Stimulated activated CD4-positive, alpha-beta T cell treated with anti-CD3 and anti-CD28 coated beads, Interleukin-2, amount 100 ng/mL, for 24 hours (primary cell): ENCODE measurements around the gene GMDS.

Experiments used
- DNase-seq, 2 donors: peaks; one replicate each; pipeline ENCODE4 v3.0.0-alpha.2; 2020

GMDS gene

GRCh38 chr6:2245103-2245876 lies at the start of gene GMDS:
GMDS (minus strand) TSS chr6:2245605.
- peak; percentile 81 to 84 for DNase-seq

DNA sequence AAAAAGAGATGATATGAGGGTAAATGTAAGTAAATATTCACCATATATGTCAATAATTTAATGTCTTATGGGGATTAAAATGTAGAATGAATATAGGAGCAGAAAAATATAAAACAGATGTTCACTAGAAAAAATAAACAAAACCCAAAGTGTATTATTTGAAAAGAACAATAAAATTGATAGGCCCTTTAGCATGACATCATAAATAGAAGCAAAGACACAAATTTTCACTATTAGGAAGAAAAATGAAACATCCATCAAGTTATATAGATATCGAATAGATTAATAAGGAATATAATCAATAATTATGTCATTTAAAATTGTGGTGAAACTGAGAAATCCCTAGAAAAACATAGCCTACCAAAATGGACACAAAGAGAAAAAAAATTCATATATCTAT lies 40.1 kb upstream of the GMDS start:
- no peak for DNase-seq

DNA sequence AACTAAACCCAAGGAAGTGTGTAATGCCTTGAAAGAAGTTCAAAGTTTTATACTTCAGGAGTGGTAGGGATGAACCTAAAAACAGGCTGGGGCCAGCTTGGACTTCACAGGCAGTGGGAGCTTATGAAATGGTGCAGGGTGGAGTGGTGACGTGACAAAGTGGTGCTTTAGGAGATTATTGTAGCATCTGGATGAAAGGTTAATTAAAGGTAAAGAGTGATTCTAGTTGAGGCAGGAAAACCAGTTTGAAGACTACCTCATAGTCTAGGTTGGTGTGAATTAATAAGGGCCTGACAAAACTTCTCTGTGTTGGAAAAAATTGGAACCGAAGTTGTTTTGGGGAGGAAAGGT lies 30.5 kb upstream of the GMDS start:
- DNase-seq = no peak

GRCh38 chr6:2274981-2275891 lies 29.8 kb upstream of the GMDS start:
- no peak for DNase-seq

DNA sequence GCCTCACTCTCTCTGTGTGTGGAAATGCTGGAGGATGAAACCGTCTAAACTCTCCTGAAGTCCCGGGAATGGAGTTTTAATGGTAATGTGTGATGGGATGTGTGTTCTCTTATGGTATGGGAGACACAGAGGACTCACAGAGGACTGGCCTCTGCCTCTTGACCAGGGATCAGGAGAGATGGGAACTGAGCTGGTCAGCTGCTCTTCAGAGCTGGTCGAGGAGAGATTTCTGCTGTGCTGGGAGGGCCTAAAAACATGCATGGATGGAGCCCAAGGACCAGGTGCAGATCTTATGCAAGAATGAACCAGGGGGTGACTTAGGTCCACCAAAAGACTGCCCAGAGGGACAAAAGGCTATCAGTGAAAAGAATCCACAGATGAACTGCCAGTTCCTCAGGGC lies 27.3 kb upstream of the GMDS start:
- DNase-seq = no peak

- no peak for DNase-seq
Observed at GRCh38 chr6:2270054-2270453, 24.6 kb upstream of the GMDS start.

DNA sequence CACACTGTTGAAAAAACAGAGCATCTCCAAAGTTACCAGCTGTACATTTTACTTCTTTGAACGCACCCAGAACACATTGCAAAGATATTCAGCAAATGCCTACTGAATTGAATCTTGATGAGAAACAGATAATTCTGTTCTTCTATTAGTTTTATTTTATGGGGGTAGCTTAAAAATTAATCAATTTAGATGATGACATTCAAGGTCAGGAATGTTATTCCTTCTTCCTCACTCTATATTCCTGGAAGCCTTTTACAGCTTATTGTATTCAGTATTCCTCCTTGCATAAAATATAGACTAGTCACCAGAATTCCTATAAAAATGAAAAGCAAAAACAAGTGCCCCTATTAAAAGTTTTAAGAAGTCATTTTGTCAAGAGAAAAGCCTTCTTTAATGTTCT lies 21.4 kb upstream of the GMDS start:
- no peak for DNase-seq

- no peak for DNase-seq
Observed at GRCh38 chr6:2266031-2266795, 20.8 kb upstream of the GMDS start.

DNA sequence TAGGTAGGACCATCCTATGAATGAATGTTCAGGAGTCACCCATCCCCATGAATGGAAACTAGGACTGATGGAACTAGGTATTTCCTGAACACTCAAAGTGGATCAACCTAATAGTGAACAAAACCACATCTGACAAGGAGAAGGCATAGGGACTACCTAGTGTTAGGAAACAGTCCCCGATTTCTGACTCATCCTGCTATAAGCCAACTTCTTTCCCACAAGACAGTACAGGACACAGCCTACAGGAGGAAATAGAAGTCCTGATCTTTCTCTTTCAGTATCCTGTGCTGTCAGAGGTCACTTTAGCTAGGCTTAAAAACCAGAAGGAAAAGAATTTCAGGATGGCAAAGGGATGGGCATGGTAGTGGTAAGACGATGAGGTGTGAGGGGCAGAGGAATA lies 19.5 kb upstream of the GMDS start:
- DNase-seq = no peak

GRCh38 chr6:2263896-2264295 lies 18.5 kb upstream of the GMDS start:
- DNase-seq = no peak

DNA sequence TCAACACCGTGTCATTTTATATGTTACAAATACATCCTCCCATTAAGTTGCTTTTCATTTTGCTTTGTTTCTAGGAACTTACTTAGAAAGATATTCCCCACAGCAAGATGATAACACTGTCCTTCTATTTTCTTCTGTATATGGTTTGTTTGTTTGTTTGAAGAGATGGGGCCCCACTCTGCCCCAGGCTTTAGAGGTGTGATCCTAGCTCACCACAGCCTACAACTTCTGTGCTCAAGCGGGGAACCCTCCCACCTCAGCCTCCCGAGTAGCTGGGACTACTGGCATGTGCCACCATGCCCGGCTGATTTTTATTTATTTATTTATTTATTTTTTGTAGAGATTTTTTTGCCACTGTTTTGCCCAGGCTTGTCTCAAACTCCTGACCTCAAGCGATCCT lies 14.2 kb upstream of the GMDS start:
- DNase-seq = no peak

GRCh38 chr6:2259002-2259494 lies 13.6 kb upstream of the GMDS start:
- no peak for DNase-seq

DNA sequence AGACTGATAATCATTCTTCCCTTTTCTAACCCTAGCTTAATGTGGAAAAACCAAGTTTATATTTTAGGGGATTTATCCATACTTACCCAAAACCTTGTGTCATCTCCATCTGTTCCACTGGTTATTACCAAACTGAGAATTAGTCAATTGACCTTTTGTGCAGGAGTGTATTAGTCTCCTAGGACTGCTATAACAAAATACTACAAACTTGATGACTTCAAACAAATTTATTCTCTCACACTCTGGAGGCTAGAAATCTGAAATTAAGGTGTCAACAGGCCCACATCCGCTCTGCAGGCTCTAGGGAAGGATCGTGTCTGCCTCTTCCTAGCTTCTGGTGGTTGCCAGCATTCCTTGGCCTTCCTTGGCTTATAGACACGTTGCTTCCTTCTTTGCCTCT lies 12.7 kb upstream of the GMDS start:
- no peak for DNase-seq

- DNase-seq = no peak
Observed at GRCh38 chr6:2257363-2257762, 12.0 kb upstream of the GMDS start.

- no peak for DNase-seq
Observed at GRCh38 chr6:2254747-2255146, 9.3 kb upstream of the GMDS start.

GRCh38 chr6:2249126-2249525 lies 3.7 kb upstream of the GMDS start:
- no peak for DNase-seq

- no peak for DNase-seq
Observed at GRCh38 chr6:2247664-2248063, 2.3 kb upstream of the GMDS start.

DNA sequence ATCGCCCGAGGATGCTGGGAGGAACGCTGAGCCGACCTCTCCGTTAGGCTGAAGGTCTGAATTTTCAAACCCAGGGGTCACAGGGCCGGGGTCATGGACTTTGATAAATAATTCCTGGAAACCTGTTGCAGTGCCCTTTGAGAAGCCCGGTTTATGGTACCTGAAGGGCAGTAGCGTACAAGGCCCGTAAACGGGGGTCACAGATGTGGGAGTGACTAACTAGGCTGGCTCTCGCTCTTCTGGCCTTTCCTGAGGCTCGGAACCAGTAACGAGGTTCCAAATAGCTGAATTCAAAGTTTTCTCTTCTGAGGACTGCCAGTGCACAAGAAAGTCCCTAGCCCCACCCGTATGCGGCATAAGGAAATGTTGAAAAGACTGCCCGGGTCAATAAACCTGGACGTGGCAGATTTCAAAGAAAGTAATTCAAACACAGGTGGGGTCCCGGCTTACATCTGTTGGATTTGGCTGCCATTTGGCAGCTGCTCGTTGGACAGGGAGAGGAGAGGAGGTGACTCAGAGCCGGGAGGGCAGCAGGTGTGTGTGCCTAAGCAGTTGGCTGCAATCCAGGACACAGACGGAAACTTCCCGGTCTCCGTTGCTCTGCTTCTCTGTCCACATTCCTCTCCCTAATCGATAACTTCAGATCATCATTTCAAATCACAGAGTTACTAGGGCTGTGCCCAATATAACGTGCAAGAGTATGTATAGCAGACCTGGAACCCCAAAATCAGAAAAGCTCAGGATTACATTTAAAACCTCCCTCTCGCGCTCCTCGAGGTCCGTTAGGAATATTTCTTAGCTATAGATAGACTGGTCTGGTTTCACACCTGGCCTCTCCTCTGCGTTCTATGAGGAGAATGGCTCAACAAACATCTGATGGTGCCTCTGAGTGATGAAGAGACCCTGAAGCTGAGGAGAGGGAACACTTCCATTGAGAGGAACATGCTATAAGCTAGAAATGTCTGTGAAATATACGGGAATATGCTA lies 765 bp upstream of the GMDS start:
- DNase-seq = peak; percentile 38 to 50

DNA sequence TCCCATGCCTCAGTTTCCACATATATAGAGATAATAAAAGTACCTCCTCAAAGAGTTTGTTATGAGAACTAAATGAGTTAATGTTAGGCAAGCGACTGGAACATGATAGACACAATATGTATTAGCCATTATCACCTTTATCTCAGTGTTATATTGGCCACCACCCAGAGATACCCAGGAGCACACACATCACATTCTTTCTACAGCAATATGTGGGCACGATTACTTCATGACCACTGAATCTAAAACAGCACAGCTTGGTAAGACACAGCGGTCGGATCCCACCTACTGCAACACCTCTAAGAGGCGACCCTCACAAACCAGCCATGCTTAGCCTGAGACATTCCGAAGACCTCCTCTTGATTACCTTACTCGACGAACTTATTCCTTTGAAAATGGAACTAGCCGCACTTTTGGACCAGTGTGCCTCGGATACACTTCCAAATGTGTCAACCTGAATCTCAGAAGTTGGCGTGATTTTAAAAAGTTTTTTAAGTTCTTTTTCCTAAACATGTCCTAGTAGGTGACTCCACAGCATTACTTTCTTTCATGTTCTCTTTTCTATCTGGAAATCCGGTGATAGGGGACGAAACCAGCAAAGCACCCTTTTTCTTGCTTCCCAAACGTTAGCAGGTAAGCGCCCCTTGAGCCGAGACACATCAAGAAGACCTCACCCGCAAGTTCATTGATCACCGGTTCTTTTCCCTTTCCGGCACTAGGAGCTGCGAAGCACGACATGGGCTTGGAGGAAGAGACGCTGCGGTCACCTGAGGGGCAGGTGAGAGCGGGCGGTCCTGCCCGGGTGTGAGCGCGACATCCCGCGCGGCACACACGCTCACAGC lies 923 bp downstream of the GMDS start:
- no peak for DNase-seq

- no peak for DNase-seq
Observed at GRCh38 chr6:2242311-2242710, 3.1 kb downstream of the GMDS start.

DNA sequence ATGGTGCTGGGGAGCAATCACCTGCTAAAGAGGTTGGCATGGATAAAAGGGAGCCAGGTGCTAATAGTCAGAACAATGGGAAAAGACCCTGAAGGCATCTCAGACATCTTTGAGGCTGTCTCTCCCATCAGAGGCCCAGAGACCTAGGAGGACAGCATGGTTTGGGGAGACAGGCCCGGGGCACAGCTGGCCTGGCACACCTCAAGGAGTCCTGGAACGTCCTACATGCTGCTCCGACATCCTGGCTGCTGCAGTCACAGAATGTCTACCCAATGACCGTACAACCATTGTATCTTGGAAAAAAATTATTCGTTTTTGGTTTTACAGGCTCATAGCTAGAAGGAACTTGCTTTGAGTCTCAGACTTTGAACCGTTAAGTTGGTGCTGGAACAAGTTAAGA lies 4.4 kb downstream of the GMDS start:
- no peak for DNase-seq
